RPMI7951 (cell line): ENCODE results near the gene PSMA1. TPM values are rescaled to one million over a fixed set of nuclear protein-coding genes. Genes with fewer than 3 reads are reported as not detected.
"Not testable (repeated sequence)": the region's sequence is repeated elsewhere in the genome, so short reads cannot be mapped to it uniquely, and the experiment has no call there.

Source experiments
- DNase-seq: peaks from one replicate; pipeline ENCODE4 v3.0.0-alpha.2; 2012; ENCODE audit warnings: low read depth
- total RNA-seq: library from RNA; depleted of rRNA; stranded (reverse); fragments of >200 nt; shearing (Covaris generic); gene quantifications from 2 replicates; pipeline ENCODE4 v1.2.3, GENCODE V29; 2014; rRNA removed

The PSMA1 gene
- 264 and 296 TPM in 2 replicates for total RNA-seq

DNA sequence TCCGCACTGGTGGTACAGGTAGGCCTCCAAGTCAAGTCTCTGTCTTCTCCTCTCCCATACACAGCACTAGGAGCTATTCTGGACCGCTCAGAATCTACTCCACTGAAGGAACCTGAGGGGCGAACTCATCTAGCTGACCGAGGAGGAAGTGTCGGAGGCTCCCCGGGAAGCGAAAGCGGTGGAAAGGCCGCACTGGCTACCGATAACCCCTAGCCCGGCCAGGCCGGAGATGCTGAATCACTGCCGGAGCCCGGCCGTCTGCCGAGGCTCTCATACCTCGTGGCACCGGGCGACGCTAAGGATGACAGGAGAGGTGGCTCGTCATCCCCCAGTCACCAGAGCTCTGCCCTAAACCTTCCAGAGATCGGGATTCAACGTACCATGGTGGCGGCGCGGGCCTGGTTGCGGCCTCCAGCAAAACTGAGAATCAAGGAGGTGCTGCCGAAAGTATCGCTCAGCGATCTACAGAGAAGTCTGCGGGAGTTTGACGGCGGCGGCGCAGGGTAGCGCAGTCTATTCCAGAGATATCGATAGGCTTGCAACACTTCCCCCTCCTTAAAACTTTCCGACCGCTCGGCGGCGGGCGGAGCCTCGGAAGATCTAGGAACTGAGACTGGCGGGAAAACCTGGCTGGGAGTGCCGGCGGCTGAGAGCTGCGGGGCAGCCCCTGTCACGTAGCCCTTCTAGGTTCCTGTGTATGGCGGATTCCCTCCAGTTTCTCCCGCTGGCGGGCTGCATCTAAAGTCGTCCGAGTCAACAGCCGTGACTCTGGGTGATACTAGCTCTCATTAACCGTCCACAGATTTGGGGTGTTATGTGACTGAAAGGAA, at the start of gene PSMA1:
Gene PSMA1, minus strand, starts transcription at position 470 of the 830 bp plus-strand sequence. Its CDS starts 87 bp downstream, at position 383.
- peak; percentile 94 for DNase-seq

DNA sequence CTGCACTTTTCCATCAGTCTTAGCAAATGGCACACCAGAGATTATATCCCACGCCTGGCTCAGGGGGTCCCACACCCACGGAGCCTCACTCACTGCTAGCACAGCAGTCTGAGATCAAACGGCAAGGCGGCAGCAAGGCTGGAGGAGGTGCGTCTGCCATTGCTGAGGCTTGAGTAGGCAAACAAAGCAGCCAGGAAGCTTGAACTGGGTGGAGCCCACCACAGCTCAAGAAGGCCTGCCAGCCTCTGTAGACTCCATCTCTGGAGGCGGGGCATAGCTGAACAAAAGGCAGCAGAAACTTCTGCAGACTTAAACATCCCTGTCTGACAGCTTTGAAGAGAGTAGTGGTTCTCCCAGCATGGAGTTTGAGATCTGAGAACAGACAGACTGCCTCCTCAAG, 49.3 kb upstream of the PSMA1 start:
- not testable (repeated sequence) for DNase-seq

DNA sequence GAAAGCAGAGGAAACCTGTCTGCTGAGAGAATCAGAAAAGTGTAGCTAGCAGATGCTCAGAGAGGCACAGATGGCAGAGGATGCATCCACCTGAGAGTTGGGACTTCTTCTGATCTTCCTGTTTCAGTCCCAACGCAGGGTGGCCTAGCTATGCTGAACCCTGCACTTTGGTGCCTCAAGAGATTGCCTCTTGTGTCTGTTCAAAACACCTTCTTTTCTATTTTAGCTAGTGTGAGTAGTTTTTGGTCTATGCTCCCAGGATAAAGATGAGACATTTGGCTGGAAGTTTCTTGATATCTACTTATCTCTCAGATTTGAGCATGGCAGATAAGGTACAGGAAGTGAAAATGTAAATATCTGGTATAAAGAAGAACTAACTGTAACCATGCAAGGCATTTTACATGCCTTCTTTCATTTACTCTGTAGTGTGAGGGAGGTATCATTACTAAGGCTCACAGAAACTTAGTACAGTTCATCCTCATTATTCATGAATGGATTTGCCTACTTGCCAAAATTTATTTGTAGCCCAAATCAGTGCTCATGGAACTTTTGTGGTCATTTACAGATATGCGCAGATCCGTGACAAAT, 47.0 kb upstream of the PSMA1 start:
- no peak for DNase-seq

DNA sequence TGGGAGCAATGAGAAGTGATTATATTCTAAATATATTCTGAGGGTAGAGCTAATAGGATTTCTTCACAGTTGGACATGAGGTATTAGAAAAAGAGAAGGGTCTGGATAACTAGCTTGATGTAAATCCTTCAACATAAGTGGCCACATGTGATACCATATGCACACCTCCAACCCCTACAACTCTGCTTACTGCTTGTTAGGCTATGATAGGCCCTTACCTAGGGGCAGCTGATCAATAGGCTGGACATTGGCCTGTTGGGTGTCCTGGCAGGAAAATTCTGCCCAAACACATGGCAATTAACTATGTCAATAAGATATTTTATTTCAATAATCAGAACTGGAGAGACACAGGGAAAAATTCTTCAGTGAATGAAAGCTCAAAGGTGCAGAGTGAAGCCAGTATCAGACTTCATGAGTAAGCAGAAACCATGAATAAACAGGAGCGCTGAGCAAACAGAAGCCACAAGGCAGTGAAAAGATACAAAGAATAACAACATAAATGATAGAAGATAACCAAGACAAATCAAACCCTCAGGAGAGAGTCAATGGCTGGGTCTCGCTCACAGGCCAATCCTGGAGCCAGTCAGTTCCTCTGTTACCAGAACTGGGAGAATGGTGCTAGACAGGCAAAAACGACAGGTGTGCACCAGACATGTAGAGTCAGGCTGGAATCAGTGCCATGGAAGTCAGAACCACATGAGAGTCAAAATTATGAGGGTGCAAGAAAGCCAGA, 46.3 kb upstream of the PSMA1 start:
- no peak for DNase-seq

DNA sequence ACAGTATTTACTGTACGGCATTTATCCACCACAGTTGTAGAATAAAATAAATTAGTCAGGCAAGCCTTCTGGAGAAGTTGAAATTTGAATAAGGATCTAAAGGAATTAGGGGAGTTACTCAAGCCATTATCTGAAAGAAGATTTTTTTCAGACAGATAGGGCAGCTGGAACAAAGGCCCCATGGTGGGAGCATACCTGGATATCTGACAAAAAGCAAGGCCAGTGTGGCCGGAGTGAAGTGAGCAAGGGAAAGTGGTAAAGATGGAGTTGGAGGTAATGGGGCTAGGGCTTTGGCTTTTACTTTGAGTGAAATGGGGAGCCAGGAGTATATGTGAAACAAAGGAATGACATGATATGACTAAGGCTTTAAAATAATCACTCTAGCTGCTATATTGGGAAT, 45.7 kb upstream of the PSMA1 start:
- no peak for DNase-seq

DNA sequence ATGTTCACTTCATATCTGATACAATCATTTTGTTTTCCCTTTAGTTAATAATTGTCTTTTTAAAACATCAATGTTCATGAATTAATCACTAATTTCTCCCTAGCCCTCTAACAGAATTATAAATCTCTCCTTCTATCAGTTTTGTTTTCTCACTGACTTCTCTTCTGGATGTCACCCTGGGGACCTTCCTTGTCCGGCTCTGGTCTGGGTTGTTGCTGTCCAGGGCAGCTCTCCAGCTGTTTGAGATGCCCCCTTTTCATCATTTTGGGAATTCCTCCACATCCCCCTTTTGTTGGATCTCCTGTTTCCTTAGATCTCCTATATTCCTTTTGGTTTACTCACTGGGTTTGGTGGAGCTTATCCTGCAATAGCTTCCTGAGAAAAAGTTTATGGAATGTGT, 35.6 kb upstream of the PSMA1 start:
- DNase-seq: no peak

DNA sequence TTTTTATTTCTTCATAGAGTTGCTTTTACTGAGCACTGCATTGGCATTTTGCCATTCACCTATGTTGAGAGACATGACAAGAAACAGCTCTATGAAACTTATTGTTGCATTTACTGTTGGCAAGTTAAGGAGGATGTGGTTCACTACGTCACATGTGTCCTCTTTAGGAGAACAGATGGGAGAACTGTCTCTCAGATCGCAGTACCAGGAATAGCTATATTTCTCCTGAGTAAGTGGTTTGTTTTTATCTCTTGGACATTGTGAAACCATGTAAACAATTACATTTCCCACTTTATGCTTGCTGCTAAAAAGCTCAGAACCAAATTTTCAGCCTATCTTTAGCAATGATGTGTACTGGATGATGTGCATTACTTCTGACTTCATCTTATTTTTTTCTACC, 34.8 kb upstream of the PSMA1 start:
- DNase-seq: no peak

DNA sequence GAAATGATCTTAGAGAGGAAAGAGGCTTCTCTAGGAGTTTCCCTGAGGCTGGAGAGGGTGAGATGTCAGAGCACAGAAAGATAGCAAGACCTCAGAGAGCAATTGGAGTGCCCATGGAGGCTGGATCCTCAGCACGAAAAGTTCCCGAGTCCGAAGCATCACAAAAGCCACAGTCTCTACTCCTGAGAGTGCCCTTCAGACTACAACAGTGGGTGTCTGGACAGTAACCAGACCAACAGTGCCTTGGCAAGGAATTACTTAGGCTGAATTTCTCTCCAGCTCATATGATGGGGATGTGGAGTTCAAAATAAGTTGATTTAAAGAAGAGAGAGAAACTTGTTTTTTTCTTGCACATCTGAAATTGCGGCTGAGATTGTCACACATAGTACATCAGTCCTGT, 31.9 kb upstream of the PSMA1 start:
- DNase-seq: no peak

DNA sequence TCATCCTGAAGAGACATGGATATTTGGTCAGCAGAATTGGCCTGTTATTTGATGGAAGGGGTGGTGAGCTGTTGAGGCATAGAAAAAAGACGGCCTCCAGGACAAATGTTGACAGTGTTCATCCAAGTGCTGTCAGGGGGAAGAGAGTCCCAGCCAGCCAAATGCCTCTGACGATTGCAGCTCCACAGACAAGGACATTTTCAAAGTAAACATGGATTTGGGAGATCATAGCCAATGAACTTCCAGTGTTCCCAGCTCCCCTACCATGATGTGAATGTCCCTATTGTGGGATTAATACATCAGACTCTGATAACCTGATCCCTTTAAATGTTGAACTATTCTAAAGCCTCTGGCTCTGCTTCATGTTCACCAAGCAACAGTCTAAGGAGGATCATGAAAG, 31.2 kb upstream of the PSMA1 start:
- DNase-seq: no peak

DNA sequence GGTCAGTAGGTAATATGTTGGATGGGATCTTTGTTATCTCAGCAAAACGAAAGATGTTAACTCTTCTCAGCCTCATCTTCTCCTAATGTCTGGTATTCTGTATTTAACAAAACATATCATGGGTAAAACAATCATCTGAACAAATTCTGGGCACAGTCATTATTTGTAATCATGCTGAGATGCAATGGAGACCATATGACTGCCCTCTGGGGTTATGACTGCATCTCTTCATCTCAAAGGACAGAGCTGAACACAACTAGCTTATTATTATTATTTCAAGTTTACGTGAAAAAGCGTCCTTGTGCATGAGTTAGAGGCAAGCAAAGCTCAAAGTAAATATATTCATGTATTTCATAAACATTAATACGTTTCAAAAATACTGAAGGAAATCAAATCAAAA, 29.7 kb upstream of the PSMA1 start:
- DNase-seq: no peak

DNA sequence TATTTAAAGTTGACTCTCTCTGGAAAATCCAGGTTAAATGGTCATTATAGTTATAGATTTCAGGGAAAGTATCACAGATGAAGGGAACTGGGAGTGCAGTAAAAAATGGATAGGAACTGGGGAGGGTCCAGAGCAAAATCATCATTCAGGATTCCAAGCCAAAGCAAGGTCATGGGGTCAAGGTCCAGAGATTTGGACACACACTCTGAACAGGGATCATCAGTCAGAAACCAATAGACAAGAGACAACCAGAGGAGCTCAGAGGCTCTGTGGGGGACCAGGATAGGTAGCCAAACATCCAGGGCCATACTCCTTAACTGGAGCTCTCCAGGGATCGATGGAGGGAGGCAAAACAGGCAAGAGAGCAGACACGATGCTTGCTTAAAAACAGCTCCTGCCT, 27.3 kb upstream of the PSMA1 start:
- DNase-seq: no peak

DNA sequence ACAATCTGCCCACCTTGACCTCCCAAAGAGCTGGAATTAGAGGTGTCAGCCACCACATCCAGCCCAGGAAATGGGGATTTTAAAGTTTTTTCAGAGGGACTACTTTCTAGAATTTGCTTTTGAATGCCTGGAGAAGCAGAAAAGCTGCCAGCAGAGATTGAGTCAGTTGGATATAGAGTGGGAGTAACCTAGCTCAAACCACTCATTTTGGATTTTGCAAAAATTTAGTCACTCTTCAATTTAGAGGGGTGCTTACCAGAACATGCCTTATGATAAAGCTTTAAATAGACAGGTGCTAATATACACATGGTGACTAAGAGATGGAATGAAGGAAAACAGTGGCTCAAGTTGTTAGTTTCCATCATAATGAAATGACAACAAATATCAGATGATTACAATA, 26.5 kb upstream of the PSMA1 start:
- DNase-seq: no peak

DNA sequence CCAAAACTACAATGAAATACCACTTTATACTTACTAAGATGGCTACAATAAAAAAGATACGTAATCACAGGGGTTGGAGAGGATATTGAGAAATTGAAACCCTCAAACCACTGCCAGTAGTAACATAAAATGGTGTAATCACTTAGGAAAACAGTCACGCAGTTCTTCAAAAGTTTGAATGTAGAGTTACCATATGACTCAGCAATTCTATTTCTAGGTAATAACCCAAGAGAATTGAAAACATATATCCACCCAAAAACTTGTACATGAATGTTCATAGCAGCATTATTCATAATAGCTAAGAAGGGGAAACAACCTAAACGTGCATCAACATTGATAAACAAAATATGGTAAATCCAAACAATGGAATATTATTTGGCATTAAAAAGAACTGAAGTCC, 24.4 kb upstream of the PSMA1 start:
- DNase-seq: peak; percentile 14

DNA sequence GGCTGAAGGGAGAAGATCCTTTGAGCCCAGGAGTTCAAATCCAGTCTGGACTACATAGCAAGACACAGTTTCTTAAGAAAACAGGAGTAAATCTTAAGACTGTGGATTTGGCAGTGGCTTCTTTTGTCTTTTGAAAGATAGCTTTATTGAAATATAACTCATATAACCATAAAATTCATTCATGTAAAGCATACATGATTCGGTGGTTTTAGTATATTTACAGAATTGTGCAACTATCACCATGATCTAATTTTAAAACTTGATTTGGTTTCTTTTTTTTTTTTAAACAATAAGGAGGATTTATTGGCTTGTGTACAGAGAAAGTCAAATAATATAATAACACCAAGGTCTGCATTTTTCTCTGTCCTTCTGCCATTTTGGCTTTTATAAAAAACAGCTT, 23.1 kb upstream of the PSMA1 start:
- DNase-seq: no peak

DNA sequence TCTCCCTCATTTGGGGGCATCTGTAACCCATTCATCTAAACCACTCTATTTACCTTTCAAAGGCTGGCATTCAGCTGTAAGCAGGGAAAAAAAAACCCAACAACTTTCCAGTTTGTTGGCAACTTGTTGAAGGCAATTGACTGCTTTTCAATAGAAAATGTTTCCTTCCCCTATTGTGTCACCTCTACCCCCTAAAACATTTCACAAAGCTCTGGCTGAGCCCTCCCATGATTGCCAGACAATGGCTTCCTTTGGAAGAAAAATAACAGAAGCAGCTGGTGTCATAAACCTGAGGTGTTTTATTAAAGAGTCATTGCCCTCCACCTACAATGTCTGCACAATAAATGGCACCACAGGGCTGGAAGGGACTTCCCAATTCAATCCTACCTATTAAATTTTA, 22.1 kb upstream of the PSMA1 start:
- no peak for DNase-seq

DNA sequence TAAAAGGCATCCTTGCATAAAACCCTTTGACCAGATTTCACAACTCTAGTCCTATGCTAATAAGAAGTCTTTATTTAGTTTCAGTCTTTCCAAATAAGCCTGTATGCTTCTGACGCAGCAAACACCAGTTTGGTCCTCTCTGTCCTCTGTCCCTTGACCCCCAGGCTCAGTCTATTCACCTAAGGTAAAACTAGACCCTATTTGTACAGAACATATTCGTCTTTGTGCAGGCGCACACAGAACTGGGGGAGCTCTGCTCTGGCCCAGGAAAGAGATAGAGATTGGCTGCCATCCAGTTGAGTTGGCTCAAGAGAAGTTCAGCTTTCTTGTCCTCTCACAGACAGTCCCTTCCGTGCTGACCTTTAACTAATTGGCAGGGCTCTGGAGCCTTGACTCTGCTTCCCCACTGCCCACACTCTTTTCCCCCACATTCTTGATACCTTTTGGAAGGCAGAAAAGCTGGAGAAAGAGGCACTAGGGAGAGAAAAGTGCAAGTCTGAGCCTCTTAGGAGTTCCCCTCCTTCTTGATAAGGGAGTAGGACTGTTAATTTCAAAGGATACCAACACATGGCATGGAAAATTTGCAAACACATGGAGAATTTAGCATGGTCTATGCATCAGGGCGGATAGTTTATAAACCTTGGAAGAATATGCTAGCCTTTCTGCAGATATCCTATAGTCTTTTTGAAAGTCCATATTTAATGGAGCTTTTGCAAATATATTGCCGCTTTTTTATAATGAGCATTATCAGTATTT, 21.2 kb upstream of the PSMA1 start:
- no peak for DNase-seq

DNA sequence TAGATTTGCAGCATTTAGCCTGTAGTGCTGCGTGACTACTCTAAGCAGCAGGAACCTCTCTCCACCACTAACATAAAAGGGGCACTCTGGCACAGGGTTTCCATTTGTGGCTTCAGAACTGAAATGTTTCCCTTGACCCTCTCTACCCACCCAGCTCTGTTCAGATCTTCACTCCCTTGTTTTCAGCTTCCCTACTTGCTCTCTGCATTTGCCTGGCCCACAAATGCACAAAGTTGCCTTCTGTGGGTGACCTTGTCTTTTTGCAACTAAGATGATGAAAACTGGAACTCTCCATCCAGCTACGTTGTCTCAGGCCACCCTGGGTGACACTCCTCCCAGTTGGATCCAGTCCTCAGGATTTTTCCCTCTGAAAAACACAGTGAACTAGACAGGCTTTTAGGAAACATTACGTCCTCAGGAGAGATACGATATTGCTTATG, 19.8 kb upstream of the PSMA1 start:
- DNase-seq: no peak

DNA sequence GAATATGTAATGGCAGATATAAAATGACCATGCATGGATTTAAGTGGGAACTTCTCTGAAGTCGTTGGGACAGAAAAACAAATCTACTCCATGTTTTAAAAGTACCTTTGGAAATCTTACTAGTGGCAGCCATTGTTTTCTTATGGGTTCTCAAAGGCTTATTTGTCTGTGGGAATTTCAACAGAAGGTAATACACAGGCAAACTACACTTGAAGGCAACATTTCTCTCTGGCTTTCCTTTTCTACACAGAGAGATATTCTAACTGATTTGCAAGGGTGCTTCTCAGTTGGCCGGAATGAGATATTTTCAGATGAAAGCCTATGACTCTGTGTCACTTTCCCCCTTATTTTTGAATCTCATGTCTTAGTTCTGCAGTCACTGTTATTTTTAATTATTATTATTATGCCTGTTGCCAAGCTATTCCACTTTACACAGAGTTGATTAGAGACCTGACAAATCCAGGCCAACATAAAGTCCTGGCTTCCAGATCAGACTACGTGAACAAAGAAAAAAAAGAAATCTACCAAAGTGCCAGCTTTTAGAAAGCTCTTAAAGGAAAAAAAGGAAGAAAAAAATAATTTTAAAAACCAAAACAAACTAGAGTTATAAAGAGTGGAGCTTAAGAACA, 18.9 kb upstream of the PSMA1 start:
- no peak for DNase-seq

DNA sequence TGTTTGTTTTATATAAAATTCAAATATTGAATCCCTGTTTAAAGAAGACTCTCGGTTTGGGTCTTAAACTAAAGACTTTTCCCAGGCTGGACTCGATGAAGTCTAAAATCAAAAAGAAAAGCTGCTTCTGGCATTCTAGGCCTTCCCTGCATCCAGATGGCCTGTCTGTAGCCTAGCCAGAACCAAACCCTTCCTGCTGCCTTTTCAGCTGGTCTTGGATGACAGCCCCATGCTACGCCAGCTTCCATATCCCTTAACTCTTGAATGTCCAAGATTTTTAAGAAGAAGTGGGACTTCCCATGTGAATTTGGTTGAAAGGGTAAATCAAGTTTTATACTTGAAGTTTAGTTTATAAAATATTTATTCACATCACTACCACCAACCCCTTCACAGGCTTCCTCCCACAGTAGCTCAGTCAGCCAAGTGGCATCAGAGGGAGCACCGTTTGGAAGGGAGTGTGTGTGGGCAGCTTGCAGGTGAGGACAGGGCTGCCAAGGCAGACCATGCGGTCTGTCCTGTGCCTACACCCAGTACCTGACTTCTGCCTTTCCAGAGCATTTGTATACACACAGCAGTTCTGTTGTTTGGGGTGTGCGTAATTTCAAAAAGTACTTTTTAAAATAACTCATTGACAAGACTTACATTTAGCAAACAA, 18.2 kb upstream of the PSMA1 start:
- no peak for DNase-seq

DNA sequence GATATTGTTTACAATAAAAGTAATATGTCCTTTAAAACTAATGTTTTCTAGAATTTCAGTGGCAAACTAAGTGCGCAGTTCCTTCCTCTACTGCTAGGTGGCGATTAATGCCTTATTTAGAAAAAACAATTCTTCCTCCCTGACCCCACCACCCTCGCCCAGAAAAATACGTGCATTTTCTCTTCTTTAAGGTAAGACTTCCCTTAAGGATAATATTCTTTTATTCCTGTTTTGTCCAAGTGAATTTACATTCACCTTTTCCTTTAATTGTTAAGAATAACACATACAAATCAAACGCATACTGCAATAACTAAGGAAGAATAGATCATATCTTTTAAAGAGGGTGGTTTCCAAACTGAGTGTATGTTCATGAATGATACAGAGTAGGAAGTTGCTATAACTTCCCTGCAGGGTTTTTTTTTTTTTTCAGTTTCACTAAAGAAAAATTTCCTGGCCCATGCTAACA, 17.0 kb upstream of the PSMA1 start:
- DNase-seq: peak; percentile 22

DNA sequence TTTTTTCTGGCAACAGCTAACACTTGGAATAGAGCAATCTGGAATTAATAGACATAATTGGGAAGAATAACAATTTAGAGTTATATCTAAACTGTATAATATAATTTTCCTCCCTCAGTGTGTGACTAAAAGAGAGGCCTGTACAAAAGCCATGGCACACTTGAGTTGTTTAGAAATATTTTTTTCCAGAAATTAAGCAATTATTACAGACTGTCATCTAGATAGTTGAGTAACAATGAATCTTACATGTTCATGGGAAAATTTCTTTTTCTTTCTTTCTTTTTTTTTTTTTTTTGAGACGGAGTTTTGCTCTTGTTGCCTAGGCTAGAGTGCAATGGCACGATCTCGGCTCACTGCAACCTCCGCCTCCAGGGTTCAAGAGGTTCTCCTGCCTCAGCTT, 15.0 kb upstream of the PSMA1 start:
- not testable (repeated sequence) for DNase-seq
